GM12878 (cell line): Measurements from ENCODE around the gene PPP2R2D. TPM values are rescaled to one million over a fixed set of nuclear protein-coding genes. Genes with fewer than 3 reads are reported as not detected.
A peak's percentile ranks its signal among the peaks of the same experiment; 100 is the strongest.

ENCODE experiments used
- ATAC-seq: fragments of 200-7000 bp; cut with Tn5 transposase; 3 replicates; pipeline ENCODE4 v1.9.1; 2020; ENCODE audit warnings: mild to moderate bottlenecking, moderate library complexity
- BruUV-seq: library from RNA; stranded (reverse); fragments of 400-500 nt; replicated peaks from 2 replicates; lab custom pipeline; 2021; lab: Mats Ljungman, UMichigan
- CTCF ChIA-PET: fragments of 300-600 bp; sonication (Branson Sonifier 250); formaldehyde crosslinking; extraction: SDS; loops from one replicate; lab custom pipeline; 2021; ENCODE audit warnings: inconsistent platforms; lab: Yijun Ruan, JAX
- POLR2A ChIA-PET: fragments of 350-600 bp; formaldehyde crosslinking; extraction: SDS; loops from one replicate; lab custom pipeline; 2021; ENCODE audit warnings: inconsistent platforms; lab: Charles Lee
- RAD21 ChIA-PET: fragments of 300-600 bp; sonication (Branson Sonifier 250); formaldehyde crosslinking; loops from one replicate; lab custom pipeline; 2023; ENCODE audit warnings: antibody characterized with exemption; ENCODE audit not compliant: unreplicated experiment; lab: Charles Lee
- SMC1A ChIA-PET: fragments of 300-600 bp; sonication (Branson Sonifier 250); formaldehyde crosslinking; loops from one replicate; lab custom pipeline; 2023; ENCODE audit not compliant: unreplicated experiment, uncharacterized antibody; lab: Charles Lee
- DNase-seq: peaks from one replicate; pipeline ENCODE4 v3.0.0-alpha.2; 2011; ENCODE audit warnings: low read depth, low spot score
- FAIRE-seq: peaks from 3 replicates; lab custom pipeline; 2011; peaks lifted over from hg19 to GRCh38; lab: Jason Lieb, UNC
- H2AFZ ChIP-seq: 2 replicates; pipeline ENCODE4 v1.6.0; 2011; ENCODE audit warnings: low read depth, low read length, control low read depth; ENCODE audit not compliant: control insufficient read depth
- H3K27ac ChIP-seq: 2 replicates; pipeline ENCODE4 v1.5.1; 2011; ENCODE audit warnings: control low read depth; ENCODE audit not compliant: control insufficient read depth, insufficient read depth
- H3K27me3 ChIP-seq, 2 experiments: replicated peaks in 1 of 2; 2 replicates each; pipeline versions ENCODE4 v1.6.0 to v1.6.1; 2011; ENCODE audit warnings: low read length in 1 of 2; ENCODE audit not compliant: control insufficient read depth in 2 of 2, insufficient read depth in 2 of 2
- H3K36me3 ChIP-seq, 2 experiments: 2 replicates each; pipeline ENCODE4 v1.5.1; 2011; ENCODE audit warnings: low read length in 1 of 2; ENCODE audit not compliant: control insufficient read depth in 2 of 2, insufficient read depth in 2 of 2
- H3K4me1 ChIP-seq: 2 replicates; pipeline ENCODE4 v1.6.1; 2011; ENCODE audit warnings: mild to moderate bottlenecking, low read length, moderate library complexity, mixed read lengths; ENCODE audit not compliant: control insufficient read depth, insufficient read depth
- H3K4me2 ChIP-seq: 2 replicates; pipeline ENCODE4 v1.6.0; 2011; ENCODE audit warnings: control low read depth; ENCODE audit not compliant: control insufficient read depth, insufficient read depth
- H3K4me3 ChIP-seq: fragments of 200-600 bp; sonication (generic); 2 replicates; pipeline ENCODE4 v1.5.1; 2016
- H3K79me2 ChIP-seq: 2 replicates; pipeline ENCODE4 v1.6.0; 2011; ENCODE audit warnings: low read length; ENCODE audit not compliant: control insufficient read depth, insufficient read depth
- H3K9ac ChIP-seq: 2 replicates; pipeline ENCODE4 v1.8.0; 2011; ENCODE audit warnings: low read length, control low read depth, mixed read lengths; ENCODE audit not compliant: control insufficient read depth, insufficient read depth
- H3K9me3 ChIP-seq: replicated peaks from 3 replicates; pipeline ENCODE4 v1.5.1; 2011; ENCODE audit warnings: mild to moderate bottlenecking, low read length; ENCODE audit not compliant: control insufficient read depth, insufficient read depth
- H4K20me1 ChIP-seq: 2 replicates; pipeline ENCODE4 v1.6.0; 2011; ENCODE audit not compliant: control insufficient read depth, insufficient read depth
- ATF3 ChIP-seq: IDR thresholded peaks from 2 replicates; pipeline ENCODE4 v1.6.1; 2011; ENCODE audit warnings: low read depth, mild to moderate bottlenecking, low read length, moderate library complexity, borderline replicate concordance; ENCODE audit errors: extremely low read depth
- CHD4 ChIP-seq: fragments of 200-600 bp; sonication (generic); IDR thresholded peaks from 2 replicates; pipeline ENCODE4 v1.6.1; 2016; ENCODE audit warnings: mild to moderate bottlenecking
- MEF2A ChIP-seq: IDR thresholded peaks from 2 replicates; pipeline ENCODE4 v1.6.1; 2011; ENCODE audit warnings: low read depth, mild to moderate bottlenecking, low read length, moderate library complexity; ENCODE audit not compliant: insufficient read depth
- MYC ChIP-seq: IDR thresholded peaks from 2 replicates; pipeline ENCODE4 v1.6.1; 2011; ENCODE audit warnings: mild to moderate bottlenecking, low read length, moderate library complexity, inconsistent platforms; ENCODE audit not compliant: insufficient read depth, insufficient replicate concordance, insufficient read length, severe bottlenecking
- NFYA ChIP-seq: IDR thresholded peaks from 2 replicates; pipeline ENCODE4 v1.6.1; 2011; ENCODE audit warnings: low read depth, mild to moderate bottlenecking, low read length, improper control_type of control experiment, borderline replicate concordance
- NR2F1 ChIP-seq: fragments of 450-650 bp; conservative IDR thresholded peaks from 2 replicates; pipeline ENCODE4 v1.6.1; 2017; ENCODE audit warnings: mild to moderate bottlenecking
- RAD51 ChIP-seq: fragments of 450-650 bp; IDR thresholded peaks from 2 replicates; pipeline ENCODE4 v1.6.1; 2016; ENCODE audit warnings: moderate library complexity, mild to moderate bottlenecking, inconsistent platforms
- RCOR1 ChIP-seq: conservative IDR thresholded peaks from 2 replicates; pipeline ENCODE4 v1.6.1; 2012; ENCODE audit warnings: low read depth, low read length, improper control_type of control experiment
- RELA ChIP-seq: fragments of 450-650 bp; IDR thresholded peaks from 2 replicates; pipeline ENCODE4 v1.8.0; 2014; ENCODE audit warnings: borderline replicate concordance; ENCODE audit not compliant: partially characterized antibody
- SMAD5 ChIP-seq: IDR thresholded peaks from 2 replicates; pipeline ENCODE4 v1.6.1; 2016; ENCODE audit warnings: antibody characterized with exemption, low read depth
- SMARCA5 ChIP-seq: fragments of 450-650 bp; IDR thresholded peaks from 2 replicates; pipeline ENCODE4 v1.6.1; 2017; ENCODE audit warnings: mild to moderate bottlenecking
- SPI1 ChIP-seq: IDR thresholded peaks from 2 replicates; pipeline ENCODE4 v1.6.1; 2011; ENCODE audit warnings: low read depth, mild to moderate bottlenecking, low read length, moderate library complexity, borderline replicate concordance; ENCODE audit not compliant: insufficient read depth
- TCF7 ChIP-seq: IDR thresholded peaks from 2 replicates; pipeline ENCODE4 v1.6.1; 2014; ENCODE audit warnings: antibody characterized with exemption, borderline replicate concordance
- WRNIP1 ChIP-seq: IDR thresholded peaks from 2 replicates; pipeline ENCODE4 v1.6.1; 2011; ENCODE audit warnings: low read depth, low read length, improper control_type of control experiment, borderline replicate concordance
- ZBED1 ChIP-seq: IDR thresholded peaks from 2 replicates; pipeline ENCODE4 v1.6.1; 2016; ENCODE audit warnings: borderline replicate concordance
- ZNF207 ChIP-seq: fragments of 450-650 bp; IDR thresholded peaks from 2 replicates; pipeline ENCODE4 v1.6.1; 2014; ENCODE audit warnings: antibody characterized with exemption, mild to moderate bottlenecking, borderline replicate concordance
- ZNF24 ChIP-seq: fragments of 450-650 bp; IDR thresholded peaks from 2 replicates; pipeline ENCODE4 v1.6.1; 2017; ENCODE audit warnings: antibody characterized with exemption, mild to moderate bottlenecking
- WGBS: methylation state at CpG from one replicate; pipeline ENCODE4 v1.1.6; 2016; ENCODE audit warnings: low lambda C conversion rate; ENCODE audit not compliant: insufficient replicate concordance, insufficient coverage; ENCODE audit errors: missing lambda C conversion rate; 5-methylcytosine and 5-hydroxymethylcytosine counted together
- in situ Hi-C: fragments of 300-500 bp; cut with MboI; formaldehyde crosslinking; loops from 9 replicates; pipeline ENCODE4 v1.14.3; 2018; ENCODE audit warnings: mixed read lengths
- intact Hi-C: fragments of 100-400 bp; cut with micrococcal nuclease; formaldehyde crosslinking; loops from one replicate; pipeline ENCODE4 v1.14.2; 2022; ENCODE audit not compliant: unreplicated experiment
- polyA plus RNA-seq, 11 experiments: library from polyadenylated mRNA; depleted of rRNA in 4 of 11; unstranded in 6 of 11; stranded (reverse) in 5 of 11; fragments of >200 nt; fragmentation: Nextera tagmentation in 4 of 11; fragmentation: Illumina TruSeq in 1 of 11; extraction: Ambion mirVana in 4 of 11; extraction: Trizol in 1 of 11; gene quantifications; 1 replicate in 1 of 11; 2 replicates in 10 of 11; pipeline versions ENCODE4 v1.2.1 to v1.2.3, GENCODE V29; 2011 to 2016; ENCODE audit warnings: inconsistent platforms in 2 of 11, missing spikeins in 2 of 11, low read depth in 1 of 11
- total RNA-seq, 4 experiments: library from RNA; depleted of rRNA in 3 of 4; stranded (reverse); fragments of >200 nt in 3 of 4; fragmentation: Illumina TruSeq in 1 of 4; extraction: Trizol in 1 of 4; gene quantifications; 2 replicates each; pipeline versions ENCODE4 v1.2.1 to v1.2.3, GENCODE V29; 2013 to 2021

Gene PPP2R2D
- total and polyA plus RNA-seq, 10 of the 15 experiments (the other 5 are each of a cell fraction or from before 2014, with no cell fraction given): 2.8 to 41.9 (median 21.8) TPM

- DNase-seq (no peak), FAIRE-seq (no peak), ATAC-seq (0 out of 3 replicates have a peak, but pooled peaks have one; percentile 18)
- intact Hi-C loops (no loop called here), in situ Hi-C loops (loop anchor here (10.0 kb wide), 1 partner anchor 563 kb away; no protein-coding TSS in a partner anchor)
- BruUV-seq: no TSS peak
- Histone ChIP-seq H3K79me2 (no peaks in the 10 kb centered on the region), H3K4me2 (no peak overlapping the region), H3K27ac (no peak overlapping the region), H3K9ac (no peak overlapping the region), H3K36me3 (no peaks in the 10 kb centered on the region), H3K9me3 (no peaks in the 10 kb centered on the region), H3K27me3 (no peaks in the 10 kb centered on the region; a peak in 2 of 4 replicates), H2AFZ (no peak overlapping the region), H4K20me1 (no peaks in the 10 kb centered on the region), H3K4me1 (no peaks in the 10 kb centered on the region), H3K4me3 (no peak overlapping the region)
- RAD21 ChIA-PET: no interaction called here
- no peak for TF ChIP-seq WRNIP1
- no peak for TF ChIP-seq TCF7
- TF ChIP-seq SMARCA5: no peak
- TF ChIP-seq SPI1: no peak
- no peak for TF ChIP-seq CHD4
- no peak for TF ChIP-seq NFYA
- no peak for TF ChIP-seq SMAD5
- no peak for TF ChIP-seq ZNF24
- no peak for TF ChIP-seq RAD51
- no peak for TF ChIP-seq MYC
- TF ChIP-seq NR2F1: no peak
- TF ChIP-seq ATF3: no peak
- no peak for TF ChIP-seq ZNF207
- TF ChIP-seq MEF2A: no peak
- no peak for TF ChIP-seq RELA
- TF ChIP-seq RCOR1: no peak
- no peak for TF ChIP-seq ZBED1
- CTCF ChIA-PET: no interaction called here
- POLR2A ChIA-PET: no interaction called here
- SMC1A ChIA-PET: no interaction called here
- 35% methylated on average over 18 of the region's 24 CpGs for WGBS
These were observed 9.4 kb upstream of the PPP2R2D start for GRCh38 chr10:131891196-131891928.
